BLaER1 treated with 17β-estradiol and CSF1 and Interleukin-3, amounts not matched to agents 10 nM and 100 nM (cell line): Measurements from ENCODE around the gene CD70.
A peak's percentile ranks its signal among the peaks of the same experiment; 100 is the strongest.
"Not testable (repeated sequence)": the region's sequence is repeated elsewhere in the genome, so short reads cannot be mapped to it uniquely, and the experiment has no call there.

ENCODE experiments used
- H3K27ac ChIP-seq, 11 experiments: shearing (Covaris generic); formaldehyde crosslinking; 2 replicates each; pipeline ENCODE4 v1.8.1; 2022
- H3K27me3 ChIP-seq, 11 experiments: shearing (Covaris generic); formaldehyde crosslinking; 2 replicates each; pipeline ENCODE4 v1.8.1; 2022
- H3K36me3 ChIP-seq, 11 experiments: shearing (Covaris generic); formaldehyde crosslinking; 2 replicates each; pipeline ENCODE4 v1.8.1; 2022
- H3K4me1 ChIP-seq, 10 experiments: shearing (Covaris generic); formaldehyde crosslinking; 2 replicates each; pipeline ENCODE4 v1.8.1; 2022
- H3K4me2 ChIP-seq, 11 experiments: shearing (Covaris generic); formaldehyde crosslinking; 2 replicates each; pipeline ENCODE4 v1.8.1; 2022
- H3K4me3 ChIP-seq, 10 experiments: shearing (Covaris generic); formaldehyde crosslinking; 2 replicates each; pipeline ENCODE4 v1.8.1; 2022
- H3K9ac ChIP-seq, 11 experiments: shearing (Covaris generic); formaldehyde crosslinking; 2 replicates each; pipeline ENCODE4 v1.8.1; 2022
- H3K9me3 ChIP-seq, 11 experiments: shearing (Covaris generic); formaldehyde crosslinking; replicated peaks in 1 of 11; 2 replicates each; pipeline ENCODE4 v1.8.1; 2022
- H4K20me1 ChIP-seq, 11 experiments: shearing (Covaris generic); formaldehyde crosslinking; 2 replicates each; pipeline ENCODE4 v1.8.1; 2022
- Cebpa-rat ChIP-seq, 11 experiments: shearing (Covaris generic); IDR thresholded peaks; 2 replicates each; pipeline ENCODE4 v1.8.1; 2022

The CD70 gene

DNA sequence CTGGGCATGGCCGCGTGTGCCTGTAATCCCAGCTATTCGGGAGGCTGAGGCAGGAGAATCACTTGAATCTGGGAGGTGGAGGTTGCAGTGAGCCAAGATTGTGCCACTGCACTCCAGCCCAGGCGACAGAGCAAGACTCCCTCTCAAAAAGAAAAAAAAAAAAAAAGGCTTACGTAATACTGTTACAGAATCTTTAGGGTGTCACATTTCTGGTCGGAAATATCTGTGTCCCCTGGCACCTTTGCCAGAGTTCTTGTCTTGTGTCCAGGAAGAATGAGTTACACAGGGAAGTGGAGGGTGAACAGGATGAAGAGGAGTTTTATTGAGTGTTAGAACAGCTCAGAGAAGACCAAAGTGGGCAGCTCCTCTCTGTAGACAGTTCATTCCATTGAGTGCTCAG is 40.3 kb downstream of the CD70 start:
- not testable (repeated sequence) for H3K27me3 ChIP-seq, H4K20me1 ChIP-seq, H3K9ac ChIP-seq, H3K27ac ChIP-seq, H3K4me3 ChIP-seq, H3K36me3 ChIP-seq
- TF ChIP-seq Cebpa-rat (IDR thresholded peaks at IDR 0.05): peak in 2 of 11 experiments; percentile 24 to 61; a peak in 3 of 22 replicates
- 0 out of 22 replicates have a peak overlapping the region, but pooled peaks of 1 of the 11 experiments have one; percentile 81 for H3K4me2 ChIP-seq
- peaks cover 13 to 37% (median 23%) of the 10 kb centered on the region in 10 experiments for H3K4me1 ChIP-seq
- peaks cover 12 to 39% (median 35%) of the 10 kb centered on the region in 11 experiments for H3K9me3 ChIP-seq

GRCh38 chr19:6543866-6544347 is 47.0 kb downstream of the CD70 start:
- 0 out of 22 replicates have a peak, but pooled peaks cover 0 to 5% (median 0%) of the 10 kb centered on the region in 11 experiments for H3K36me3 ChIP-seq
- peaks cover under 1 to 8% (median 5%) of the 10 kb centered on the region in 10 experiments for H3K4me1 ChIP-seq
- H3K9ac ChIP-seq: no peak overlapping the region
- H3K4me3 ChIP-seq: no peak overlapping the region
- H4K20me1 ChIP-seq: no peaks in the 10 kb centered on the region
- H3K9me3 ChIP-seq: peaks cover 0 to 29% (median 22%) of the 10 kb centered on the region in 11 experiments; a peak in 18 of 22 replicates
- H3K27ac ChIP-seq: no peak overlapping the region
- no peak overlapping the region for H3K4me2 ChIP-seq
- no peak for TF ChIP-seq Cebpa-rat (IDR thresholded peaks at IDR 0.05)
- no peaks in the 10 kb centered on the region for H3K27me3 ChIP-seq

GRCh38 chr19:6540918-6541689 is 49.8 kb downstream of the CD70 start:
- H4K20me1 ChIP-seq: no peaks in the 10 kb centered on the region; a peak in 1 of 22 replicates
- no peaks in the 10 kb centered on the region for H3K27me3 ChIP-seq
- H3K4me3 ChIP-seq: no peak overlapping the region
- peaks cover 0 to 22% (median 10%) of the 10 kb centered on the region in 11 experiments; a peak in 17 of 22 replicates for H3K9me3 ChIP-seq
- H3K4me1 ChIP-seq: peaks cover 27 to 36% (median 30%) of the 10 kb centered on the region in 10 experiments
- TF ChIP-seq Cebpa-rat (IDR thresholded peaks at IDR 0.05): no peak
- H3K9ac ChIP-seq: no peak overlapping the region
- H3K36me3 ChIP-seq: peaks cover 0 to 11% (median 6%) of the 10 kb centered on the region in 11 experiments; a peak in 10 of 22 replicates
- no peak overlapping the region for H3K4me2 ChIP-seq
- no peak overlapping the region for H3K27ac ChIP-seq

GRCh38 chr19:6539514-6539913 is 51.4 kb downstream of the CD70 start:
- no peak overlapping the region for H3K9ac ChIP-seq
- H3K27me3 ChIP-seq: no peaks in the 10 kb centered on the region
- H3K36me3 ChIP-seq: peaks cover 13 to 25% (median 20%) of the 10 kb centered on the region in 11 experiments
- peaks cover 0 to 14% (median 8%) of the 10 kb centered on the region in 11 experiments; a peak in 12 of 22 replicates for H3K9me3 ChIP-seq
- H4K20me1 ChIP-seq: peaks cover 0 to 15% (median 5%) of the 10 kb centered on the region in 11 experiments; a peak in 11 of 22 replicates
- no peak overlapping the region for H3K4me3 ChIP-seq
- no peak for TF ChIP-seq Cebpa-rat (IDR thresholded peaks at IDR 0.05)
- H3K4me1 ChIP-seq: peaks cover 34 to 50% (median 43%) of the 10 kb centered on the region in 10 experiments
- peak overlapping the region in 4 of 11 experiments; percentile 54 to 73 (median 64); a peak in 5 of 22 replicates for H3K4me2 ChIP-seq
- 0 out of 22 replicates have a peak overlapping the region, but pooled peaks of 1 of the 11 experiments have one; percentile 74 for H3K27ac ChIP-seq
